Lower leg skin (tissue), 4 donors: ENCODE results near the gene SPDL1. TPM values are rescaled to one million over a fixed set of nuclear protein-coding genes. Genes with fewer than 3 reads are reported as not detected.

Source experiments
- DNase-seq, 2 donors: peaks; one replicate each; pipeline ENCODE4 v3.0.0-alpha.2; 2019; ENCODE audit warnings: low spot score in 2 of 2
- H3K4me3 ChIP-seq: fragments of 200-600 bp; sonication (generic); 2 replicates; pipeline ENCODE4 v1.5.1; 2017; ENCODE audit warnings: mild to moderate bottlenecking, low read depth; ENCODE audit not compliant: poor library complexity, severe bottlenecking
- CTCF ChIP-seq, 3 donors: fragments of 450-650 bp; IDR thresholded peaks; one replicate each; pipeline ENCODE4 v1.5.1; 2016; ENCODE audit warnings: antibody characterized with exemption in 3 of 3, mild to moderate bottlenecking in 3 of 3, moderate library complexity in 2 of 3
- POLR2A ChIP-seq, 2 donors: fragments of 450-650 bp; IDR thresholded peaks; one replicate each; pipeline ENCODE4 v1.6.1; 2016 to 2017; ENCODE audit warnings: antibody characterized with exemption in 2 of 2, mild to moderate bottlenecking in 1 of 2, moderate library complexity in 1 of 2
- WGBS, 2 donors: methylation state at CpG; one replicate each; pipeline ENCODE4 v1.1.5; 2018; 5-methylcytosine and 5-hydroxymethylcytosine counted together
- intact Hi-C: fragments of 100-400 bp; cut with DNase I; formaldehyde crosslinking; loops from one replicate; pipeline ENCODE4 v1.15.0; 2023; ENCODE audit warnings: low total_unique reads
- total RNA-seq, 4 donors: library from RNA; depleted of rRNA; stranded (reverse); fragments of >200 nt; gene quantifications; one replicate each; pipeline ENCODE4 v1.1.0, GENCODE V29; 2016

Gene SPDL1
- total RNA-seq, 4 donors from 2014 or later = 3.2 to 12.4 (median 5.2) TPM

DNA sequence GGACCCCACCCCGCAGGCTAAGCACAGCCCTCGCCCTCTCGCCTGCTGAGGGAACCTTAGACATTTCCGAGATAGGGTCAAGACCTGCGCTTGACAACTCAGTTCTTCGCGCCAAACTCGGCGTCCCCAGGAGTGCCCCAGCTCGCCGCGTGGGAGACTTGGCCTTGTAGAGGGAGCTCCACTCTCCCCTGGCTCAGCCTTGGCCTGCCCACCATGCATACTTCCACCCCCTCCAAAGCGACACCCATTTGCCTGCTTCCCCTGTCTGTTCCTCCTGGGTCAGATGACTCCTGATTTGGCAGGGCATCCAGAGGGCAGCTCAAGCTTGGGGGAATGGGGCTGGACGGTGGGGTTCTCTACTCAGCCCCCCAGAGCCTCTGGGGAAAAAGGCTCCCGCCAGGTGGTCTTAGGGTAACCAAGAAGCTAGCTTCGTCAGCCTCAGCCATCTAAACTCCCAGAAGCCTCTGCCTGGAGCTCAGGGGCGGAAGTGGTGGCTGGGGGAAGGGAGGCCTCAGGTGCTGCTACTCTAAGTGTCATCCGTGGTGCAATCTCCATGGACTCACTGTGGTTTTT is 54.1 kb downstream of the SPDL1 start:
- peak overlapping the region; percentile 17 for H3K4me3 ChIP-seq
- no peak for DNase-seq
- intact Hi-C loops = no loop called here
- TF ChIP-seq POLR2A (IDR thresholded peaks at IDR 0.05) (no peak), CTCF (IDR thresholded peaks at IDR 0.05) (no peak)
- 21 to 22% methylated on average over 10 to 18 of the region's 18 CpGs for WGBS, 2 donors

- H3K4me3 ChIP-seq = no peak overlapping the region
- no peak for TF ChIP-seq CTCF (IDR thresholded peaks at IDR 0.05)
- TF ChIP-seq POLR2A (IDR thresholded peaks at IDR 0.05) = no peak
- intact Hi-C loops = no loop called here
- no peak for DNase-seq
- 16 to 17% methylated on average over 6 of the region's 6 CpGs for WGBS, 2 donors
Observed at GRCh38 chr5:169641253-169641652, 57.7 kb downstream of the SPDL1 start.

- intact Hi-C loops = no loop called here
- WGBS, 2 donors = 77 to 91% methylated on average over 3 of the region's 3 CpGs
Observed at GRCh38 chr5:169646856-169647255, 63.3 kb downstream of the SPDL1 start.

GRCh38 chr5:169647566-169647965 is 64.0 kb downstream of the SPDL1 start:
- DNase-seq = no peak
- H3K4me3 ChIP-seq = no peak overlapping the region
- 4 to 43% methylated on average over 1 of the region's 1 CpG for WGBS, 2 donors
- TF ChIP-seq CTCF (IDR thresholded peaks at IDR 0.05) (no peak), POLR2A (IDR thresholded peaks at IDR 0.05) (no peak)
- intact Hi-C loops = no loop called here

More at GRCh38 chr5:169646856-169647255, 63.3 kb downstream of the SPDL1 start:
- TF ChIP-seq CTCF (IDR thresholded peaks at IDR 0.05) (no peak), POLR2A (IDR thresholded peaks at IDR 0.05) (no peak)
- H3K4me3 ChIP-seq = no peak overlapping the region
- no peak for DNase-seq

GRCh38 chr5:169648725-169649310 is 65.2 kb downstream of the SPDL1 start:
- 62 to 67% methylated on average over 13 of the region's 13 CpGs for WGBS, 2 donors
- DNase-seq = no peak
- no peak overlapping the region for H3K4me3 ChIP-seq
- no peak for TF ChIP-seq CTCF (IDR thresholded peaks at IDR 0.05)
- TF ChIP-seq POLR2A (IDR thresholded peaks at IDR 0.05) = no peak
- intact Hi-C loops = no loop called here

DNA sequence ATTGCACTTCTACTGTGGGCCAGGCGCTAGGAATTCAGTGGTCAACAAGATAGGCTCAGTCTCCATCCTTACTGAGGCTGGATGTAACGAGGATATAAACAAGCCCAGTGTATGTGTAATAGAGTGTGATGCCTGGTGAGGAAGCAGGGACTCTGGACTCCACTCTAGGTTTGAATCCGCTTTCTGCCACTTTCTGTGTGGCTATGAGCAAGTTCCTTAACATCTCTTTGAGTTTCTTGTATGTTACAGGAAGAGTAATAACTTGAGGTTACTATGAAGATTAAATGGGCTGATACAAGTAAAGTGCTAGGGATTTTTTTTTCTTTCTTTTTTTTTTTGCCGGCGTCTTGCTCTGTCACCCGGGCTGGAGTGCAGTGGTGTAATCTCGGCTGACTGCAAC is 65.9 kb downstream of the SPDL1 start:
- intact Hi-C loops = no loop called here
- DNase-seq = no peak
- WGBS, 2 donors = 74 to 80% methylated on average over 7 of the region's 7 CpGs
- H3K4me3 ChIP-seq = no peak overlapping the region
- TF ChIP-seq CTCF (IDR thresholded peaks at IDR 0.05) (no peak), POLR2A (IDR thresholded peaks at IDR 0.05) (no peak)
